GM23248 (cell line): ENCODE measurements around the gene SLC9C1. TPM values are rescaled to one million over a fixed set of nuclear protein-coding genes. Genes with fewer than 3 reads are reported as not detected.

Source experiments
- DNase-seq: peaks from one replicate; pipeline ENCODE4 v3.0.0-alpha.2; 2015
- H2AFZ ChIP-seq: fragments of 200-600 bp; sonication (generic); 2 replicates; pipeline ENCODE4 v1.6.1; 2016; ENCODE audit warnings: antibody characterized with exemption
- H3F3A ChIP-seq: fragments of 200-600 bp; sonication (generic); 2 replicates; pipeline ENCODE4 v1.6.1; 2016; ENCODE audit warnings: mild to moderate bottlenecking, antibody characterized with exemption, mixed run types; ENCODE audit not compliant: insufficient read depth
- H3K27ac ChIP-seq: fragments of 200-600 bp; sonication (generic); 2 replicates; pipeline ENCODE4 v1.5.1; 2016; ENCODE audit warnings: mild to moderate bottlenecking
- H3K27me3 ChIP-seq: fragments of 200-600 bp; sonication (generic); replicated peaks from 2 replicates; pipeline ENCODE4 v1.6.1; 2016; ENCODE audit warnings: mild to moderate bottlenecking; ENCODE audit not compliant: insufficient read depth
- H3K36me3 ChIP-seq: fragments of 200-600 bp; sonication (generic); 2 replicates; pipeline ENCODE4 v1.6.1; 2016; ENCODE audit warnings: low read depth, mild to moderate bottlenecking
- H3K4me1 ChIP-seq: fragments of 200-600 bp; sonication (generic); 2 replicates; pipeline ENCODE4 v1.6.1; 2016; ENCODE audit warnings: mild to moderate bottlenecking; ENCODE audit not compliant: insufficient read depth
- H3K4me2 ChIP-seq: fragments of 200-600 bp; sonication (generic); one replicate; pipeline ENCODE4 v1.6.1; 2016; ENCODE audit warnings: mild to moderate bottlenecking; ENCODE audit not compliant: unreplicated experiment
- H3K4me3 ChIP-seq: fragments of 200-600 bp; sonication (generic); 2 replicates; pipeline ENCODE4 v1.5.1; 2016; ENCODE audit warnings: mild to moderate bottlenecking
- H3K79me2 ChIP-seq: fragments of 200-600 bp; sonication (generic); 2 replicates; pipeline ENCODE4 v1.6.1; 2016; ENCODE audit warnings: mild to moderate bottlenecking; ENCODE audit not compliant: insufficient read depth
- H3K9ac ChIP-seq: fragments of 200-600 bp; sonication (generic); 2 replicates; pipeline ENCODE4 v1.6.1; 2016; ENCODE audit warnings: mild to moderate bottlenecking
- H3K9me2 ChIP-seq: fragments of 200-600 bp; sonication (generic); 2 replicates; pipeline ENCODE4 v1.6.1; 2016; ENCODE audit warnings: mixed run types, mild to moderate bottlenecking, moderate library complexity; ENCODE audit not compliant: insufficient read depth
- H3K9me3 ChIP-seq: fragments of 200-600 bp; sonication (generic); one replicate; pipeline ENCODE4 v1.6.1; 2017; ENCODE audit warnings: low read depth
- H4K20me1 ChIP-seq: fragments of 200-600 bp; sonication (generic); 2 replicates; pipeline ENCODE4 v1.6.0; 2016; ENCODE audit not compliant: insufficient read depth
- EZH2 ChIP-seq: fragments of 200-600 bp; sonication (generic); IDR thresholded peaks from 2 replicates; pipeline ENCODE4 v1.6.1; 2018; ENCODE audit warnings: antibody characterized with exemption, mild to moderate bottlenecking; ENCODE audit not compliant: insufficient read depth, poor library complexity, severe bottlenecking
- EZH2phosphoT487 ChIP-seq: fragments of 200-600 bp; sonication (generic); IDR thresholded peaks from 2 replicates; pipeline ENCODE4 v1.6.1; 2018; ENCODE audit warnings: antibody characterized with exemption, moderate library complexity, mild to moderate bottlenecking, low read depth; ENCODE audit not compliant: insufficient read depth
- WGBS, 2 experiments: methylation state at CpG; one replicate each; pipeline ENCODE4 v1.1.6; 2015 to 2017; ENCODE audit warnings: low lambda C conversion rate in 2 of 2, low coverage in 1 of 2; ENCODE audit errors: missing lambda C conversion rate in 2 of 2; 5-methylcytosine and 5-hydroxymethylcytosine counted together
- in situ Hi-C: fragments of 300-500 bp; cut with MboI; formaldehyde crosslinking; loops from 2 replicates; pipeline ENCODE4 v1.15.0; 2020
- polyA plus RNA-seq: library from polyadenylated mRNA; unstranded; fragments of >200 nt; fragmentation: Nextera tagmentation; extraction: Ambion mirVana; gene quantifications from 2 replicates; pipeline ENCODE4 v1.2.1, GENCODE V29; 2016
- total RNA-seq: library from RNA; depleted of rRNA; stranded (reverse); fragments of >200 nt; shearing (Covaris generic); gene quantifications from 2 replicates; pipeline ENCODE4 v1.2.3, GENCODE V29; 2014

The SLC9C1 gene
- total and polyA plus RNA-seq, 2 experiments from 2014 or later: not detected

GRCh38 chr3:112128843-112129727 lies 164.9 kb downstream of the SLC9C1 start:
- in situ Hi-C loops: loop anchor here (25.0 kb wide), 1 partner anchor 383 kb away; no protein-coding TSS in a partner anchor
- TF ChIP-seq EZH2 (no peak), EZH2phosphoT487 (no peak)

GRCh38 chr3:112127522-112128494 lies 166.2 kb downstream of the SLC9C1 start:
- no peaks in the 10 kb centered on the region for H3K79me2 ChIP-seq
- H3K36me3 ChIP-seq: no peaks in the 10 kb centered on the region
- no peaks in the 10 kb centered on the region for H4K20me1 ChIP-seq
- H3K4me2 ChIP-seq: no peak overlapping the region
- no peaks in the 10 kb centered on the region for H3F3A ChIP-seq
- peaks cover 8% of the 10 kb centered on the region; the same call in 1 of the 2 replicates for H3K4me1 ChIP-seq
- H3K9me2 ChIP-seq: no peaks in the 10 kb centered on the region
- no peak for DNase-seq
- H3K27ac ChIP-seq: no peak overlapping the region
- in situ Hi-C loops: loop anchor here (25.0 kb wide), 1 partner anchor 384 kb away; no protein-coding TSS in a partner anchor
- H3K9me3 ChIP-seq: no peaks in the 10 kb centered on the region
- TF ChIP-seq EZH2 (no peak), EZH2phosphoT487 (no peak)
- WGBS, 2 experiments: 74 to 79% methylated on average over 10 of the region's 10 CpGs
- H3K27me3 ChIP-seq: no peaks in the 10 kb centered on the region
- no peak overlapping the region for H2AFZ ChIP-seq
- H3K9ac ChIP-seq: no peak overlapping the region
- H3K4me3 ChIP-seq: no peak overlapping the region

More at GRCh38 chr3:112128843-112129727, 164.9 kb downstream of the SLC9C1 start:
- no peak overlapping the region for H3K4me3 ChIP-seq
- no peaks in the 10 kb centered on the region for H3K36me3 ChIP-seq
- H3K27ac ChIP-seq: peak overlapping the region; percentile 12; the same call in 1 of the 2 replicates
- 67 to 68% methylated on average over 7 of the region's 7 CpGs for WGBS, 2 experiments
- peaks cover 8% of the 10 kb centered on the region; the same call in 1 of the 2 replicates for H3K4me1 ChIP-seq
- no peaks in the 10 kb centered on the region for H4K20me1 ChIP-seq
- H3K4me2 ChIP-seq: no peak overlapping the region
- H3F3A ChIP-seq: no peaks in the 10 kb centered on the region
- H2AFZ ChIP-seq: no peak overlapping the region
- no peak overlapping the region for H3K9ac ChIP-seq
- no peaks in the 10 kb centered on the region for H3K9me3 ChIP-seq
- H3K79me2 ChIP-seq: no peaks in the 10 kb centered on the region
- H3K27me3 ChIP-seq: no peaks in the 10 kb centered on the region
- peak; percentile 47 for DNase-seq
- H3K9me2 ChIP-seq: no peaks in the 10 kb centered on the region

DNA sequence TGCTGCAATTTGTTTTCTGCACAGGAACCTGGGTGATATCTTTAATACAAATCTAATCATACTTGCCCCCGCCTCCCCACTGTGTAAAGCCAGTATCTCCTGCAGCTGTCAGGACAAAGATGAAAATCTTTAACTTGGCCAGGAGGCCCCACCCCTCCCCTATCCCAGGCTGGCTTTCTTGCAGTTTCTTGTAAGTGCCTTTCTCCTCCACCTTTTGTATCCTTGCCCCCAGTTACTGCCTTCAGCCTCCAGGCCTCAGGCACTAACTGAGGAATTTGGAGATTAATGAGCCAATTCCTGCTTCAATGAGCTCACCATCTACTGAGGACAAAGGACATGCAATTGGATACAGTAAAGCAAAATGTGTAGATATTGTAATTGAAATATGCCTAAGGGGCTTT lies 167.5 kb downstream of the SLC9C1 start:
- H3K9me2 ChIP-seq: no peaks in the 10 kb centered on the region
- peaks cover 8% of the 10 kb centered on the region; the same call in 1 of the 2 replicates for H3K4me1 ChIP-seq
- H4K20me1 ChIP-seq: no peaks in the 10 kb centered on the region
- H3K9me3 ChIP-seq: no peaks in the 10 kb centered on the region
- no peak overlapping the region for H3K9ac ChIP-seq
- H3K79me2 ChIP-seq: no peaks in the 10 kb centered on the region
- in situ Hi-C loops: loop anchor here (25.0 kb wide), 1 partner anchor 386 kb away; no protein-coding TSS in a partner anchor
- 50 to 79% methylated on average over 1 of the region's 1 CpG for WGBS, 2 experiments
- no peak for TF ChIP-seq EZH2
- TF ChIP-seq EZH2phosphoT487: no peak
- H2AFZ ChIP-seq: peak overlapping the region; percentile 23; the same call in 1 of the 2 replicates
- no peaks in the 10 kb centered on the region for H3K27me3 ChIP-seq
- no peak overlapping the region for H3K4me2 ChIP-seq
- DNase-seq: peak; percentile 29
- no peak overlapping the region for H3K4me3 ChIP-seq
- H3K27ac ChIP-seq: no peak overlapping the region
- H3K36me3 ChIP-seq: no peaks in the 10 kb centered on the region
- H3F3A ChIP-seq: no peaks in the 10 kb centered on the region
